K562 (cell line): ENCODE measurements around the gene WNK2. TPM values are rescaled to one million over a fixed set of nuclear protein-coding genes. Genes with fewer than 3 reads are reported as not detected.

Source experiments
- ATAC-seq: fragments of 200-7000 bp; cut with Tn5 transposase; 3 replicates; pipeline ENCODE4 v1.9.1; 2020; ENCODE audit warnings: moderate library complexity
- BruUV-seq: library from RNA; stranded (reverse); fragments of 400-500 nt; replicated peaks from 2 replicates; lab custom pipeline; 2021; lab: Mats Ljungman, UMichigan
- CTCF ChIA-PET: fragments of 300-600 bp; formaldehyde crosslinking; extraction: SDS; loops from one replicate; lab custom pipeline; 2021; ENCODE audit warnings: low intra/inter-chr PET ratio; lab: Yijun Ruan, JAX
- POLR2A ChIA-PET: fragments of 300-600, 350-650 bp; sonication (Branson Sonifier 250); formaldehyde crosslinking; extraction: SDS; loops from one replicate; lab custom pipeline; 2021; ENCODE audit warnings: antibody characterized with exemption, inconsistent platforms; lab: Yijun Ruan, JAX
- DNase-seq, 4 experiments: peaks; one replicate each; pipeline versions ENCODE4 v3.0.0 to v3.0.0-alpha.2; 2011 to 2018; ENCODE audit warnings: low spot score in 3 of 4, mixed read lengths in 3 of 4; ENCODE audit errors: extremely low read depth in 1 of 4
- FAIRE-seq: peaks from 2 replicates; lab custom pipeline; 2011; peaks lifted over from hg19 to GRCh38; lab: Jason Lieb, UNC
- H2AFZ ChIP-seq: 2 replicates; pipeline ENCODE4 v1.6.0; 2011; ENCODE audit warnings: low read depth, low read length, control low read depth, inconsistent platforms
- H3K27ac ChIP-seq: fragments of 200-600 bp; 3 replicates; pipeline ENCODE4 v1.8.0; 2011; ENCODE audit warnings: low read depth, mild to moderate bottlenecking, control low read depth, inconsistent platforms, low read length, moderate library complexity, mixed read lengths; ENCODE audit errors: extremely low read depth
- H3K27me3 ChIP-seq, 2 experiments: fragments of 300-600 bp in 1 of 2; 2 replicates in 1 of 2; 3 replicates in 1 of 2; pipeline versions ENCODE4 v1.6.0 to v1.8.0; 2011; ENCODE audit warnings: inconsistent platforms in 2 of 2, low read length in 2 of 2, mild to moderate bottlenecking in 1 of 2, mixed read lengths in 1 of 2, moderate library complexity in 1 of 2; ENCODE audit not compliant: control insufficient read depth in 2 of 2, insufficient read depth in 2 of 2
- H3K36me3 ChIP-seq: fragments of 300-600 bp; 3 replicates; pipeline ENCODE4 v1.8.0; 2011; ENCODE audit warnings: mild to moderate bottlenecking, low read length, inconsistent platforms; ENCODE audit not compliant: control insufficient read depth, insufficient read depth
- H3K4me1 ChIP-seq, 2 experiments: fragments of 200-600 bp in 1 of 2; replicated peaks in 1 of 2; 2 replicates in 1 of 2; 3 replicates in 1 of 2; pipeline versions ENCODE4 v1.5.1 to v1.8.0; 2011; ENCODE audit warnings: inconsistent platforms in 2 of 2, low read length in 2 of 2, mild to moderate bottlenecking in 1 of 2, mixed read lengths in 1 of 2, moderate library complexity in 1 of 2; ENCODE audit not compliant: control insufficient read depth in 2 of 2, insufficient read depth in 2 of 2
- H3K4me2 ChIP-seq: 2 replicates; pipeline ENCODE4 v1.6.1; 2011; ENCODE audit warnings: low read length, control low read depth, inconsistent platforms, mixed read lengths; ENCODE audit not compliant: insufficient read depth
- H3K4me3 ChIP-seq: fragments of 200-600 bp; sonication (generic), shearing (Covaris generic); 2 replicates; pipeline ENCODE4 v1.5.1; 2016; ENCODE audit warnings: control low read depth, inconsistent platforms
- H3K79me2 ChIP-seq: fragments of 200-600 bp; 3 replicates; pipeline ENCODE4 v1.8.0; 2011; ENCODE audit warnings: low read length, inconsistent platforms; ENCODE audit not compliant: control insufficient read depth, insufficient read depth
- H3K9ac ChIP-seq, 2 experiments: 2 replicates each; pipeline versions ENCODE4 v1.6.0 to v1.6.1; 2011; ENCODE audit warnings: low read depth in 2 of 2, low read length in 2 of 2, control low read depth in 1 of 2, inconsistent platforms in 1 of 2, mild to moderate bottlenecking in 1 of 2, mixed read lengths in 1 of 2; ENCODE audit not compliant: insufficient read depth in 1 of 2
- H3K9me1 ChIP-seq: one replicate; pipeline ENCODE4 v1.6.0; 2011; ENCODE audit warnings: inconsistent platforms, mild to moderate bottlenecking, low read length, moderate library complexity; ENCODE audit not compliant: control insufficient read depth, insufficient read depth
- H3K9me3 ChIP-seq: replicated peaks from 2 replicates; pipeline ENCODE4 v1.5.1; 2011; ENCODE audit warnings: low read depth, low read length, inconsistent platforms; ENCODE audit not compliant: control insufficient read depth, insufficient read depth
- H4K20me1 ChIP-seq: replicated peaks from 2 replicates; pipeline ENCODE4 v1.6.1; 2011; ENCODE audit warnings: low read length, inconsistent platforms, mixed read lengths; ENCODE audit not compliant: control insufficient read depth, insufficient read depth
- CAMTA2 ChIP-seq: fragments of 250-450 bp; sonication (Bioruptor Pico); conservative IDR thresholded peaks from 2 replicates; pipeline ENCODE4 v1.5.1; 2022
- CREM ChIP-seq: IDR thresholded peaks from 2 replicates; pipeline ENCODE4 v1.6.1; 2014; ENCODE audit warnings: antibody characterized with exemption, low read depth
- CTCFL ChIP-seq: IDR thresholded peaks from 2 replicates; pipeline ENCODE4 v1.6.1; 2011; ENCODE audit warnings: borderline replicate concordance, low read depth, mild to moderate bottlenecking, moderate library complexity, low read length; ENCODE audit not compliant: insufficient read depth, poor library complexity, severe bottlenecking
- DPF2 ChIP-seq: fragments of 450-650 bp; IDR thresholded peaks from 2 replicates; pipeline ENCODE4 v1.6.1; 2016
- E2F5 ChIP-seq: sonication (generic); formaldehyde crosslinking; IDR thresholded peaks from 2 replicates; pipeline ENCODE4 v1.8.0; 2022; ENCODE audit warnings: mild to moderate bottlenecking, missing genetic modification reagents
- MAFF ChIP-seq: IDR thresholded peaks from 2 replicates; pipeline ENCODE4 v1.6.1; 2012; ENCODE audit warnings: low read length, improper control_type of control experiment
- MLX ChIP-seq, 2 experiments: fragments of 450-650 bp in 1 of 2; sonication (generic) in 1 of 2; formaldehyde crosslinking; conservative IDR thresholded peaks; 2 replicates each; pipeline versions ENCODE4 v1.4.0 to v1.8.1; 2020 to 2022; ENCODE audit warnings: mild to moderate bottlenecking in 1 of 2, missing genetic modification reagents in 1 of 2
- NR0B1 ChIP-seq: fragments of 450-650 bp; IDR thresholded peaks from one replicate; pipeline ENCODE4 v1.6.1; 2018; ENCODE audit warnings: mild to moderate bottlenecking, moderate library complexity; ENCODE audit not compliant: partially characterized antibody
- RNF2 ChIP-seq: sonication (generic); IDR thresholded peaks from 2 replicates; pipeline ENCODE4 v1.6.1; 2016
- SMARCA4 ChIP-seq: fragments of 450-650 bp; IDR thresholded peaks from 2 replicates; pipeline ENCODE4 v1.6.1; 2016
- SMARCE1 ChIP-seq: fragments of 450-650 bp; IDR thresholded peaks from 2 replicates; pipeline ENCODE4 v1.7.1; 2016; ENCODE audit warnings: mild to moderate bottlenecking
- SRSF9 ChIP-seq: fragments of 200-400 bp; formaldehyde crosslinking; IDR thresholded peaks from 2 replicates; pipeline ENCODE4 v1.6.1; 2017; ENCODE audit warnings: low read depth, low read length, borderline replicate concordance
- TAF15 ChIP-seq: fragments of 200-400 bp; formaldehyde crosslinking; IDR thresholded peaks from 2 replicates; pipeline ENCODE4 v1.6.1; 2017; ENCODE audit warnings: mild to moderate bottlenecking, low read depth, low read length, moderate library complexity
- ZNF311 ChIP-seq: fragments of 250-450 bp; sonication (Bioruptor Pico); IDR thresholded peaks from 2 replicates; pipeline ENCODE4 v1.4.0; 2020; ENCODE audit warnings: mild to moderate bottlenecking, moderate library complexity
- ZNF512 ChIP-seq: IDR thresholded peaks from 2 replicates; pipeline ENCODE4 v1.6.1; 2016; ENCODE audit warnings: missing genetic modification characterization, missing compliant biosample characterization
- WGBS: fragments of 100-300 bp; shearing (Covaris generic); methylation state at CpG from one replicate; pipeline ENCODE4 v1.1.6; 2016; ENCODE audit warnings: low coverage, mixed read lengths; ENCODE audit not compliant: insufficient coverage; ENCODE audit errors: missing lambda C conversion rate; 5-methylcytosine and 5-hydroxymethylcytosine counted together
- in situ Hi-C: fragments of 300-500 bp; cut with MboI; formaldehyde crosslinking; loops from 4 replicates; pipeline ENCODE4 v1.15.0; 2018; ENCODE audit warnings: inconsistent platforms, mixed read lengths
- intact Hi-C: fragments of 100-400 bp; cut with micrococcal nuclease; formaldehyde crosslinking; loops from 2 replicates; pipeline ENCODE4 v1.14.2; 2022
- polyA plus RNA-seq, 8 experiments: library from polyadenylated mRNA; depleted of rRNA in 4 of 8; stranded (reverse) in 5 of 8; unstranded in 3 of 8; fragments of >200 nt; fragmentation: Nextera tagmentation in 2 of 8; fragmentation: Illumina TruSeq in 1 of 8; extraction: Ambion mirVana in 2 of 8; extraction: Trizol in 1 of 8; gene quantifications; 2 replicates each; pipeline versions ENCODE4 v1.2.1 to v1.2.3, GENCODE V29; 2011 to 2014; ENCODE audit warnings: inconsistent platforms in 1 of 8, missing spikeins in 1 of 8
- total RNA-seq, 7 experiments: library from RNA; depleted of rRNA in 6 of 7; stranded (reverse); fragments of >200 nt in 6 of 7; fragmentation: Illumina TruSeq in 2 of 7; extraction: Trizol in 2 of 7; gene quantifications; 2 replicates each; pipeline versions ENCODE4 v1.2.1 to v1.2.3, GENCODE V29; 2011 to 2021; ENCODE audit warnings: low replicate concordance in 1 of 7

WNK2 gene
- total and polyA plus RNA-seq, 9 of the 15 experiments (the other 6 are each of a cell fraction or from before 2014, with no cell fraction given) = 0.36 to 3.3 (median 0.64) TPM; not detected in 2

GRCh38 chr9:93245437-93245970 is 61.6 kb downstream of the WNK2 start:
- no peak for FAIRE-seq
- no peaks in the 10 kb centered on the region for H3K9me3 ChIP-seq
- peaks cover 25 to 83% of the 10 kb centered on the region in 2 experiments for H3K27me3 ChIP-seq
- H3K9me1 ChIP-seq = no peaks in the 10 kb centered on the region
- H3K27ac ChIP-seq = no peak overlapping the region
- no peak overlapping the region for H2AFZ ChIP-seq
- no TSS peak for BruUV-seq
- in situ Hi-C loops (no loop called here), intact Hi-C loops (no loop called here)
- no peak overlapping the region for H3K9ac ChIP-seq
- ChIA-PET CTCF (no interaction called here), POLR2A (no interaction called here)
- no peaks in the 10 kb centered on the region; a peak in 1 of 5 replicates for H3K4me1 ChIP-seq
- H3K4me2 ChIP-seq = no peak overlapping the region
- DNase-seq = no peak
- 16% methylated on average over 5 of the region's 5 CpGs for WGBS
- peaks cover 17% of the 10 kb centered on the region; the same call in 1 of the 2 replicates for H4K20me1 ChIP-seq
- H3K79me2 ChIP-seq = no peaks in the 10 kb centered on the region
- no peaks in the 10 kb centered on the region for H3K36me3 ChIP-seq
- no peak overlapping the region for H3K4me3 ChIP-seq
- ATAC-seq = no peak
- TF ChIP-seq CREM (no peak), SRSF9 (no peak), CTCFL (no peak), DPF2 (no peak), SMARCE1 (no peak), CAMTA2 (CRISPR knock-in tag) (no peak), MLX (CRISPR knock-in tag; conservative IDR thresholded peaks at IDR 0.05) (no peak), NR0B1 (no peak), MAFF (no peak), RNF2 (no peak), SMARCA4 (no peak), TAF15 (no peak), E2F5 (CRISPR knock-in tag) (no peak), ZNF311 (CRISPR knock-in tag) (no peak), ZNF512 (tag) (no peak)
